ENCODE data around the gene TSPAN14.

The TSPAN14 gene

DNA sequence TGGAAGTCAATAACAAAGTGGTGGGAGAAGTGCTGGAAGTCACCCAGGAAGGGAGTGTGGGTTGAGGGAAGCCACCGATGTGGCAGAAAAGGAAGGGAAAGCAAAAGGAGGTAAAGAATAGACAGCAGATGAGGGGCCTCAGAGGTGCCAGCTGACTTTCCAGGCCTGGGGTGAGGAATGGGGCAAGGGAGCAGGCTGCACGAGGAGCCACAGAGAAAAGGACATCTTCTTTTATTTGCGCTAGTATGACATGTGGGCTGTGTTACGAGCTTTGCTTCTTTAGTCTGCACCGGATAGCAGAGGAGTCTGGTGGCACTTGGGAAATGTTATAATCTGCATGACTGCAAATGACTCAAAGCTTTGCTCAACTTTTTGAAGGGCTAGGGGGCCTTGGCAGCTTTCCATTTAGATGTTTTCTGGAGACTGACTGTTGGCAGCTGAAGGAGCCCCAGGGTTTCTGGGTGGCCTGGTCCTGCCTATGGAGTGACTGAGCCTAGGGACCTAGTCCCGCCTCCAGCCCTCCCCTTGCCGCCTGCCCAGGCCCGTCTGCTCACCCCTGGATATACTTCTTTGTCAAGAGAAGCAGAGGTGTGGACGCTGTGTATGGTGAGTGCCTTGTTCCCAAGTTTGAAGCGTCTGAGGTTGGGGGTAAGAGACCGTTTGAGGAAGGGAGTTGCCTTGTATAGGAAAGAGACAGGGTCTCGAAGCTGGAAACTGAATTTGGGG lies 40.7 kb upstream of the TSPAN14 start:
- H2AFZ ChIP-seq (ENCODE audit: low read length) = no peak overlapping the region

DNA sequence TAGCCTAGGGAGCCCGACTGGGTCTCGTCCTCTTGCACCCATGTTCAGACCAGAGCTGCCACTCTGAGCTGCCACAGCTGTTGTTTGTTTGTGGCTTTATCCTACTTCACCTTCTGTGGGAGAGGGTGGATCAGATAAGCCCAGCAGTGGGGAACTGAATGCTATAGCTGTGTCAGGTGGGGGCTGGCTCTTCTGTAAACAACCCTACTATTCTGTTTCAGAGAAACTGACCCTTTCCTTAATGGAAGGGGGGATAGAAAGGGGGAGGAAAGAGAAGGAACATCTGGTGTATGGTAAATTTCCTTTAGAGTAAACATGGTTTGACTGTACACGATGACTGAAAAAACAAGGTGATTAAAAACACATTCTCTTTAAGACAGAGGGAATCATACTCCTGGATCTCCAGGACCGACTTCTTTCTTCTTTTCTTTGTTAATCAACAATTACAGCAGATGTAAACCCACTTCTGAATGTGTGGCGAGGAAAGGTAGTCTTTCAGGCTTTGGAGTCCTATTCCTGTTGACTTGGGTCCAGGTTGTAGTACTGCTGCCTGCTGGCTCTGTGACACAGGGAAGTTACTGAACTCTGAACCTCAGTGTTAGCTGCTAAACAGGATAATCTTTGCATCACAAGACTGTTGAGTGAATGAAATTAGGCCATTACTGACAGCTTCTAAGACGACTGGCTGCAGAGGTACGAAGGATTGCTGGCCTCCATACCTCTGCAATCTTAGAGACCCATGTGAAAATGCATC lies 39.8 kb upstream of the TSPAN14 start:
- no peaks in the 10 kb centered on the region for H3K27me3 ChIP-seq (ENCODE audit: insufficient read depth, low read length)
- no peak overlapping the region for H2AFZ ChIP-seq (ENCODE audit: low read length)
- H3K9ac ChIP-seq (ENCODE audit: low read length) = no peak overlapping the region
- no peak overlapping the region for H3K4me2 ChIP-seq (ENCODE audit: low read length)
- no peak for TF ChIP-seq EZH2 (IDR thresholded peaks at IDR 0.05; ENCODE audit: borderline replicate concordance, low read length)
- TF ChIP-seq CTCF (IDR thresholded peaks at IDR 0.05; ENCODE audit: low read length) = no peak
- H3K36me3 ChIP-seq (ENCODE audit: insufficient read depth, low read length) = no peaks in the 10 kb centered on the region; the same call in 1 of the 2 replicates
- no peaks in the 10 kb centered on the region for H3K9me3 ChIP-seq (ENCODE audit: low read length)
- no peaks in the 10 kb centered on the region for H4K20me1 ChIP-seq (ENCODE audit: insufficient read depth, low read length)
- peaks cover 6% of the 10 kb centered on the region for H3K4me1 ChIP-seq (ENCODE audit: insufficient read depth, low read length, severe bottlenecking)
- H3K9me2 ChIP-seq (ENCODE audit: low read depth, low read length) = no peaks in the 10 kb centered on the region
- no peaks in the 10 kb centered on the region for H3K79me2 ChIP-seq (ENCODE audit: insufficient read depth, low read length)
- H3F3A ChIP-seq (ENCODE audit: insufficient read depth, low read length) = no peaks in the 10 kb centered on the region
- no peak overlapping the region for H3K27ac ChIP-seq (ENCODE audit: low read depth, low read length, poor library complexity, severe bottlenecking)
- no peak overlapping the region for H3K4me3 ChIP-seq (ENCODE audit: low read depth, low read length, poor library complexity, severe bottlenecking)

More for the DNA sequence above, 40.7 kb upstream of the TSPAN14 start:
- no peaks in the 10 kb centered on the region for H3K79me2 ChIP-seq (ENCODE audit: insufficient read depth, low read length)
- no peaks in the 10 kb centered on the region for H3K9me2 ChIP-seq (ENCODE audit: low read depth, low read length)
- no peaks in the 10 kb centered on the region for H3K9me3 ChIP-seq (ENCODE audit: low read length)
- H3K9ac ChIP-seq (ENCODE audit: low read length) = no peak overlapping the region
- TF ChIP-seq EZH2 (IDR thresholded peaks at IDR 0.05; ENCODE audit: borderline replicate concordance, low read length) = no peak
- no peak for TF ChIP-seq CTCF (IDR thresholded peaks at IDR 0.05; ENCODE audit: low read length)
- no peaks in the 10 kb centered on the region for H3F3A ChIP-seq (ENCODE audit: insufficient read depth, low read length)
- H4K20me1 ChIP-seq (ENCODE audit: insufficient read depth, low read length) = no peaks in the 10 kb centered on the region
- no peaks in the 10 kb centered on the region; the same call in 1 of the 2 replicates for H3K36me3 ChIP-seq (ENCODE audit: insufficient read depth, low read length)
- no peak overlapping the region for H3K4me2 ChIP-seq (ENCODE audit: low read length)
- no peak overlapping the region for H3K27ac ChIP-seq (ENCODE audit: low read depth, low read length, poor library complexity, severe bottlenecking)
- H3K27me3 ChIP-seq (ENCODE audit: insufficient read depth, low read length) = no peaks in the 10 kb centered on the region
- no peak overlapping the region for H3K4me3 ChIP-seq (ENCODE audit: low read depth, low read length, poor library complexity, severe bottlenecking)
- peaks cover 13% of the 10 kb centered on the region for H3K4me1 ChIP-seq (ENCODE audit: insufficient read depth, low read length, severe bottlenecking)

DNA sequence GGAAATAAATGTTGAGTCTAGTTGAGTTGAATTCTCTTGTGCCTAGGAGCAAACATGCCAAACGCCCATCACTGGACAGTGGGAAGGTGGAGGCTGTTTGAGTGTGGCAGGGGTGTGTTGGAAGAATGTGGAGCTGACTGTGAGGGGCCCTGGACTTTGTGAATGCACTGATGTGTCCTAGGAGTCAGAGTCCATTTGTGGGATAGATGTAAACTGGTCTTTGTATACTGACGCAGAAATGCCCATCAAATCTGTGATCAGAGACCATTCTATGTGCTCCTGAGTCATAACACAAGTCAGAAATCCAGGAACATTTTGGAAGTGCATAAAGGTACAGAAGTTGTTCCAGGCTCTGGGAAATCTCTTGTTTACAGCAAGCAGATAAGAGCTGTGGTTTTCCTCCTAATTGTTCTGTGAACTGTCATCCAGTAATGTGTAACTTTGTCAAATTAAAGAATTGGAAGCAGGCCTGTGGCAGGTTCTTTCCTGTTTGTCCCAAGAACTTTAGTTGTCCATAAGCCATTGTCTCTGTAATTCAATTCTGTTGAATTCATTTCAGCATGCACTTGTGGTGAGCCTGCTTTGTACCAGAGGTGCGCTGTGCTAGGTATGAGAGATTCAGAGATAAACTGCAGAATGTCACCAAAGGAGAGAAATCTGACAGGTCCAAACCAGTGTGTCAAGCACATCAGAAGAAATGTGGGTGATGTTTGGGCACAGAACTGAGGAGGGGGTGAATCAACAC lies 38.2 kb upstream of the TSPAN14 start:
- Histone ChIP-seq H3K4me2 (ENCODE audit: low read length) (no peak overlapping the region), H3K36me3 (ENCODE audit: insufficient read depth, low read length) (peaks cover under 1% of the 10 kb centered on the region; the same call in 1 of the 2 replicates), H3K9ac (ENCODE audit: low read length) (no peak overlapping the region), H3K9me2 (ENCODE audit: low read depth, low read length) (no peaks in the 10 kb centered on the region), H3K9me3 (ENCODE audit: low read length) (no peaks in the 10 kb centered on the region), H3F3A (ENCODE audit: insufficient read depth, low read length) (no peaks in the 10 kb centered on the region), H4K20me1 (ENCODE audit: insufficient read depth, low read length) (no peaks in the 10 kb centered on the region), H3K4me3 (ENCODE audit: low read depth, low read length, poor library complexity, severe bottlenecking) (no peak overlapping the region), H3K27me3 (ENCODE audit: insufficient read depth, low read length) (no peaks in the 10 kb centered on the region), H3K79me2 (ENCODE audit: insufficient read depth, low read length) (no peaks in the 10 kb centered on the region), H3K4me1 (ENCODE audit: insufficient read depth, low read length, severe bottlenecking) (no peaks in the 10 kb centered on the region), H3K27ac (ENCODE audit: low read depth, low read length, poor library complexity, severe bottlenecking) (no peak overlapping the region), H2AFZ (ENCODE audit: low read length) (no peak overlapping the region)
- TF ChIP-seq EZH2 (IDR thresholded peaks at IDR 0.05; ENCODE audit: borderline replicate concordance, low read length) (no peak), CTCF (IDR thresholded peaks at IDR 0.05; ENCODE audit: low read length) (no peak)

All from OCI-LY1 (cell line).